Measurements from ENCODE around the gene TTLL13. TPM values are rescaled to one million over a fixed set of nuclear protein-coding genes. Genes with fewer than 3 reads are reported as not detected.
A peak's percentile ranks its signal among the peaks of the same experiment; 100 is the strongest.

TTLL13 gene
- total and polyA plus RNA-seq, 9 of the 15 experiments (the other 6 are each of a cell fraction or from before 2014, with no cell fraction given), result 0.05 to 0.24 (median 0.11) TPM; not detected in 1

- FAIRE-seq, result peak; percentile 35
- in situ Hi-C loops (cut with MboI), result no loop called here
- Histone ChIP-seq H3K9me1 (ENCODE audit: control insufficient read depth, insufficient read depth, low read length) (peaks cover 3% of the 10 kb centered on the region), H3K4me3 (no peak overlapping the region), H3K27ac (ENCODE audit: extremely low read depth, low read depth, low read length) (peak overlapping the region; percentile 74), H2AFZ (ENCODE audit: low read depth, low read length) (peak overlapping the region; percentile 90), H3K4me2 (ENCODE audit: insufficient read depth, low read length) (peak overlapping the region; percentile 55), H3K79me2 (ENCODE audit: control insufficient read depth, insufficient read depth, low read length) (no peaks in the 10 kb centered on the region), H3K9ac (ENCODE audit: insufficient read depth in 1 of 2, low read depth in 2 of 2, low read length in 2 of 2) (peak overlapping the region; percentile 38 to 82; a peak in 3 of 4 replicates), H3K4me1 (replicated peaks in 1 of 2; ENCODE audit: control insufficient read depth in 2 of 2, insufficient read depth in 2 of 2, low read length in 2 of 2) (peaks cover 21 to 27% of the 10 kb centered on the region in 2 experiments), H3K36me3 (ENCODE audit: control insufficient read depth, insufficient read depth, low read length) (peaks cover 16% of the 10 kb centered on the region; the same call in 2 of the 3 replicates), H3K27me3 (ENCODE audit: control insufficient read depth in 2 of 2, insufficient read depth in 2 of 2, low read length in 2 of 2) (no peaks in the 10 kb centered on the region), H4K20me1 (replicated peaks; ENCODE audit: control insufficient read depth, insufficient read depth, low read length) (no peaks in the 10 kb centered on the region), H3K9me3 (replicated peaks; ENCODE audit: control insufficient read depth, insufficient read depth, low read depth, low read length) (no peaks in the 10 kb centered on the region)
- POLR2A ChIA-PET, result interaction anchor here (0.5 to 2.2 kb wide), 7 partner anchors 8 to 644 kb away, joined by 3 to 13 read pairs (median 3); partner anchors contain the start of gene IDH2
- peak; percentile 82 for ATAC-seq
- CTCF ChIA-PET (ENCODE audit: low intra/inter-chr PET ratio), result no interaction called here
- BruUV-seq (replicated peaks), result no TSS peak
- DNase-seq (ENCODE audit: extremely low read depth in 1 of 4, low spot score in 3 of 4), result peak in 2 of 4 experiments; percentile 47 to 80
- intact Hi-C loops (cut with micrococcal nuclease), result no loop called here
- WGBS (ENCODE audit: insufficient coverage, low coverage, missing lambda C conversion rate), result 25% methylated on average over 22 of the region's 22 CpGs
- TF ChIP-seq SP1 (CRISPR knock-in tag; IDR thresholded peaks at IDR 0.05) (peak; percentile 79), CHD1 (IDR thresholded peaks at IDR 0.05; ENCODE audit: low read length) (no peak), MYC (IDR thresholded peaks at IDR 0.05; ENCODE audit: low read depth, low read length) (peak; percentile 79), MYC (CRISPR knock-in tag; IDR thresholded peaks at IDR 0.05; ENCODE audit: borderline replicate concordance, low read depth) (no peak), PHF8 (IDR thresholded peaks at IDR 0.05; ENCODE audit: borderline replicate concordance, low read length) (peak; percentile 26; the same call in 1 of the 2 replicates), RCOR1 (IDR thresholded peaks at IDR 0.05; ENCODE audit: borderline replicate concordance in 1 of 2, low read depth in 2 of 2, low read length in 2 of 2) (peak in 1 of 2 experiments; percentile 78; a peak in 2 of 4 replicates), ZNF583 (CRISPR knock-in tag; IDR thresholded peaks at IDR 0.05) (no peak), PHB2 (IDR thresholded peaks at IDR 0.05; ENCODE audit: low read depth) (no peak), ZNF24 (IDR thresholded peaks at IDR 0.05) (no peak), XRCC5 (IDR thresholded peaks at IDR 0.05; ENCODE audit: low read depth, low read length) (no peak), TCF7 (IDR thresholded peaks at IDR 0.05; ENCODE audit: borderline replicate concordance) (no peak), ZEB2 (IDR thresholded peaks at IDR 0.05) (peak; percentile 56; the same call in 1 of the 2 replicates), KAT7 (CRISPR knock-in tag; IDR thresholded peaks at IDR 0.05; ENCODE audit: borderline replicate concordance) (0 out of 2 replicates have a peak, but pooled peaks have one; percentile 38), ZNF184 (CRISPR knock-in tag; IDR thresholded peaks at IDR 0.05) (no peak), ZNF224 (CRISPR knock-in tag; IDR thresholded peaks at IDR 0.05) (no peak), FOXJ3 (CRISPR knock-in tag; IDR thresholded peaks at IDR 0.05) (no peak), ARID2 (IDR thresholded peaks at IDR 0.05) (no peak), CREM (IDR thresholded peaks at IDR 0.05; ENCODE audit: low read depth) (peak; percentile 37), USF2 (CRISPR knock-in tag; IDR thresholded peaks at IDR 0.05) (peak; percentile 17; the same call in 1 of the 2 replicates), ZFP91 (CRISPR knock-in tag; IDR thresholded peaks at IDR 0.05) (0 out of 2 replicates have a peak, but pooled peaks have one; percentile 33), GATA2 (CRISPR knock-in tag; IDR thresholded peaks at IDR 0.05) (no peak), JUNB (CRISPR knock-in tag; conservative IDR thresholded peaks at IDR 0.05) (no peak), BCOR (IDR thresholded peaks at IDR 0.05) (no peak)
These were observed 7.8 kb upstream of the TTLL13 start for GRCh38 chr15:90241343-90242192.

Measured in K562 (cell line).